Left hindlimb (tissue), 1 donor: Measurements from ENCODE around the gene ZNF546.
"Not testable (repeated sequence)": the region's sequence is repeated elsewhere in the genome, so short reads cannot be mapped to it uniquely, and the experiment has no call there.

Experiments
- DNase-seq: peaks from one replicate; pipeline ENCODE4 v3.0.0-alpha.2; 2018

The ZNF546 gene

DNA sequence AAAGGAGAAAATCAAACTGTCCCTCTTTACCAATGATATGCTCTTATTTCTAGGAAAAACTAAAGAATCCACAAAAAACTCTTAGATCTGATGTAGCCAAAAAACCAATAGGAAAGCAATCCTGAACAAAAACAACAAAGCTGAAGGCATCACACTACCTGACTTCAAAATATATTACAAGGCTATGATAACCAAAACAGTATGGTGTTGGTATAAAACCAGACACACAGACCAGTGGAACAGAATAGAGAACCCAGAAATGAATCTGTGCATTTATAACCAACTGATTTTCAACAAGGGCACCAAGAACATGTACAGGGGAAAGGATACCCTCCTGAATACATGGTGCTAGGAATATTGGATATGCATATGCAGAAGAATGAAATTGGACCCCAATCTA lies 9.7 kb upstream of the ZNF546 start:
- no peak for DNase-seq

- no peak for DNase-seq
These were observed 9.3 kb upstream of the ZNF546 start for GRCh38 chr19:39987596-39987995.

DNA sequence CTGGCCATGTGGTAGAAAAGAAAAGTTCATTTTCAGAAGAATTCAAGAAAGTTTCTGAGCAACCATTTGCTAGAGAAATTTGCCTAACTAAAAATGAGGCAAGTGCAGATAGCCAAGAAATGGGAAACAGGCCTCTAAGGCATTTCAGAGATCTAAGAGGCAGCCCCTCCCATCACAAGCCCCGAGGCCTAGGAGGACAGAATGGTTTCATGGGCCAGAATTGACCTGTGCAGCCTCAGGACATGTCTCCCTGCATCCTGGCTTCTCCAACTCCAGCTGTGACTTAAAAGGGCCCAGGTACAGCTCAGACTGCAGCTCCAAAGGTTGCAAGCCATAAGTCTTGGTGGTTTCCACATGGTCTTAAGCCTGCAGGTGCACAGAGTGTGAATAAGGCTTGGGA lies 3.3 kb upstream of the ZNF546 start:
- no peak for DNase-seq

- DNase-seq, result no peak
These were observed 2.5 kb upstream of the ZNF546 start for GRCh38 chr19:39994361-39994760.

GRCh38 chr19:39995794-39996193 lies 1.1 kb upstream of the ZNF546 start:
- no peak for DNase-seq

GRCh38 chr19:39996218-39996810 lies 546 bp upstream of the ZNF546 start:
- DNase-seq, result peak; percentile 67

DNA sequence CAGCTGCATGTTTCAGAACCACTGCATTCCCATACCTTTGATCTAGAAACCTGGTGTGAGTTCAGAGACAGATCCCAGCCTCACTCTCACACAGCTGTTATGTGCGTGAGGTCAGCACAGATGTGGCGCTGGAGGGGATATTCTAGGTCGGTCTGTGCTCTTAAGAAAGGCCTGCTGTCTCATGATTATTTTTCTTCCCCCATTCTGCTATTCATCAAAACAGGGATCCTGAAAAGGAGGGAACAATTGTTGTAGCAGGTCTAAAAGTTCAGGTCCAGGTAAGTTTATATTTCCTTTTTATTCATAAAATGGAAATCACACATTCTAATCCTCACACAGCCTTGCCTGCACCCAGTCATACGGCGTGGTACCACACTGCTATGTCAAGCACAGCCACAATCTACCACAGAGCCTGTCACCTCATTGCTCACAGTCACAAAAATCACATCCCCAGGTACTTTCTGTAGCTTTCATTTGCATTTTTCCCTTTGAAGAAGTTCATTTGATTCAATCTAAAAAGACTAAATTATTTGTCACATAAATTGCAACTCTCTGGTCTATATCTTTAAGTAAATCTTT lies 867 bp downstream of the ZNF546 start:
- DNase-seq, result no peak

DNA sequence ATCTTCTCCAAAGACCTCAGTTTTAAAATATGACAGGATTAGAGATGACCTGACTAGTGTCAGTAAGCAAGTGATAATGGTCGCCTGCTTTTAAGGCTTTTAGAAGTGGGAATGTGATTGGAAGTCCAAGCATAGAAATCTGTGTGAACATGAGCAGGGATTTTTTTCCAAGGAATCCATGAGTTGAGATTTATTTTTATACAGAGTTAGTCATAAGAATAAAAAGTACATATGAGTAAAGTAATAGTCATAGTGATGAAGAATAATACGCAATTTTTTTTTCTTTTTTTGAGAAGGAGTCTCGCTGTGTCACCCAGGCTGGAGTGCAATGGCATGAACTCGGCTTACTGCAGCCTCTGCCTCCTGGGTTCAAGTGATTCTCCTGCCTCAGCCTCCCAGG lies 1.6 kb downstream of the ZNF546 start:
- DNase-seq, result no peak

- DNase-seq, result no peak
These were observed 8.9 kb downstream of the ZNF546 start for GRCh38 chr19:40005691-40006272.

GRCh38 chr19:40006273-40006691 lies 9.4 kb downstream of the ZNF546 start:
- no peak for DNase-seq

GRCh38 chr19:40009674-40010073 lies 12.8 kb downstream of the ZNF546 start:
- no peak for DNase-seq

- no peak for DNase-seq
These were observed 17.1 kb downstream of the ZNF546 start for GRCh38 chr19:40013991-40014390.

- no peak for DNase-seq
These were observed 27.1 kb downstream of the ZNF546 start for GRCh38 chr19:40023969-40024368.

- no peak for DNase-seq
These were observed 29.2 kb downstream of the ZNF546 start for GRCh38 chr19:40025938-40026596.

GRCh38 chr19:40026597-40026970 lies 29.7 kb downstream of the ZNF546 start:
- no peak for DNase-seq

DNA sequence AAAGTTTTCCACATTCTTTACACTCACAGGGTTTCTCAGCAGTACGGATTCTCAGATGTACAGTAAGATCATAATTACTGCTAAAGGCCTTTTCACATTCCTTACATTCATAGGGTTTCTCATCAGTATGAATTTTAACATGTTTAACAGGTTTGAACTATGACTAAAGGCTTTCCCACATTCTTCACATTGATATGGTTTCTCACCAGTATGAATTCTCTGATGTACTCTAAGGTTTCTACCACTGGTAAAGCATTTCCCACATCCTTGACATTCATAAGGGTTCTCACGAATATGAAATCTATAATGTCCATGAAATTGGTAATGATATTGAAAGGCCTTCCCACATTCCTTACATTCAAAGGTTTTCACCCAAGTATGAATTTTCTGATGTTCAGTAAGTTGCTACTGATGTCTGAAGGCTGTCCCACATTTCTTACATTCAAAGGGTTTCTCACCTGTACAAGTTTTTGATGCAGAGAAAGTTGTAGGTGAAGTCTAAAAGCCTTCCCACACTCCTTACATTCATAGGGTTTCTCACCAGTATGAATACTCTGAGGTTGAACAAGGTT lies 37.2 kb downstream of the ZNF546 start:
- DNase-seq, result no peak

GRCh38 chr19:40035996-40036395 lies 39.1 kb downstream of the ZNF546 start:
- no peak for DNase-seq

DNA sequence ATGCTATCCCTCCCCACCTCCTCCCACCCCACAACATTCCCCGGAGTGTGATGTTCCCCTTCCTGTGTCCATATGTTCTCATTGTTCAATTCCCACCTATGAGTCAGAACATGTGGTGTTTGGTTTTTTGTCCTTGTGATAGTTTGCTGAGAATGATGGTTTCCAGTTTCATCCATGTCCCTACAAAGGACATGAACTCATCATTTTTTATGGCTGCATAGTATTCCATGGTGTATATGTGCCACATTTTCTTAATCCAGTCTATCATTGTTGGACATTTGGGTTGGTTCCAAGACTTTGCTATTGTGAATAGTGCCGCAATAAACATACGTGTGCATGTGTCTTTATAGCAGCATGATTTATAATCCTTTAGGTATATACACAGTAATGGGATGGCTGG lies 41.2 kb downstream of the ZNF546 start:
- not testable (repeated sequence) for DNase-seq

- DNase-seq, result not testable (repeated sequence)
These were observed 44.9 kb downstream of the ZNF546 start for GRCh38 chr19:40041718-40042117.

GRCh38 chr19:40053491-40053890 lies 56.6 kb downstream of the ZNF546 start:
- DNase-seq, result no peak

DNA sequence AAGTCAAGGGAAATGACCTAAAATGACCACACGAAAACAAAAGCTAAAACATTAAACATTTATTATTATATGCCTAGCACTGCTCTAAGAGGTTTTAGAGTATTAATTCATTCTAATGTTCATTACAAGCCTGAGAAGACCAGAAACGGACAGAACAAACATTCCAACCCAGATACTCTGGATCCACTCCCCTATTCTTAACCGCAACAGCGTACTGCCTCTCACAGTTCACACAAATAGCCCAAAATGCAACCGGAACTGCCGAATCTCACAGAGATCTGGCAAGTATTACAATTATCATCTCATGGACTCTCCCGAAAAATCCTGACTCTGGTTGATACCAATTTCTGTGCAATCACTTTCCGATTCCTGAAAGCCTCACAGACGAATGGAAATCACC lies 57.8 kb downstream of the ZNF546 start:
- DNase-seq, result no peak

GRCh38 chr19:40055049-40055448 lies 58.2 kb downstream of the ZNF546 start:
- no peak for DNase-seq

DNA sequence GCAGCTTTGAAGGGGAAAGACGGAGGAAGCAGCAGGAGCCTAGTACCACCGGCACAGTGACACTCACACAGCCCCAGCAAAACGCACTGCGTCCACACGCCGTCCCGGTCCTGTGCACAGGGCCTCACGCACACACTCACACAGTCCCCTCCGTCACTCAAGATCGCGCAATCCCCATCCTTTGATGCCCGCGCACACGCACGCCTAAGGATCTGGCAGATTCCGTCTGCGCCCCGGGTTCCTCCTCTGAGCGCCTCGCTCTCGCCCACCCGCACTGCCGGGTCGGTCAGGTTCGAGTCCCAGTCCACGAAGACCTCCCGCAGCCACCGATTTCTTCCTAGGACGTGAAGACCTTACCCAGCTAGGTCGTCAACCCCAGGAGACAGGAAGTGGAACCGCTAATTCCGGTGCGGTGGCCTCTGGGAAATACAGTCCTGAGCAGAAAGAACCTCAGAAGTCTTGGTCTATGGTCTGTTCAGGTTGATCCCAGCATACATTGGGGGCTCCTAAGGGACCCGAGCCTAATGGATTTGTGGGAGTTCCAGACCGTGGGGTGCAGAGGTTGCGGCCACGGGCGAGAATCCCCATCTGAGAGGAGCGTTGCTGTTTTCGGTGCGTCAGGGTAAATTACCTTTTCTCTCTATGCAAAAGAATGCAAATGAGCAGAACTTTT lies 59.1 kb downstream of the ZNF546 start, which contains the start of gene ZNF780B:
TSS of gene ZNF780B (minus strand) at position 400 of the 673 bp plus-strand sequence. CDS start 5,899 bp downstream, outside the sequence.
- peak; percentile 49 for DNase-seq
